Transverse colon (tissue), 4 donors: ENCODE results near the gene CFAP20DC. TPM values are rescaled to one million over a fixed set of nuclear protein-coding genes. Genes with fewer than 3 reads are reported as not detected.

Experiments
- DNase-seq: peaks from one replicate; pipeline ENCODE4 v3.0.0-alpha.2; 2019
- H3K27ac ChIP-seq, 4 donors: fragments of 200-600 bp; sonication (generic); 2 replicates each; pipeline ENCODE4 v1.5.1; 2016 to 2018; ENCODE audit warnings: inconsistent platforms in 4 of 4
- H3K27me3 ChIP-seq: fragments of 200-600 bp; sonication (generic); 2 replicates; pipeline ENCODE4 v1.5.1; 2017; ENCODE audit warnings: inconsistent platforms
- H3K36me3 ChIP-seq, 4 donors: fragments of 200-600 bp; sonication (generic); 2 replicates each; pipeline ENCODE4 v1.5.1; 2017 to 2019; ENCODE audit warnings: inconsistent platforms in 4 of 4
- H3K4me1 ChIP-seq, 4 donors: fragments of 200-600 bp; sonication (generic); 2 replicates each; pipeline ENCODE4 v1.5.1; 2017 to 2020; ENCODE audit warnings: inconsistent platforms in 4 of 4
- H3K4me3 ChIP-seq, 4 donors: fragments of 200-600 bp; sonication (generic); 1 replicate in 1 of 4; 2 replicates in 3 of 4; pipeline versions ENCODE4 v1.5.1 to v1.6.1; 2017 to 2019; ENCODE audit warnings: inconsistent platforms in 4 of 4
- H3K9me3 ChIP-seq, 2 donors: fragments of 200-600 bp; sonication (generic); 2 replicates each; pipeline ENCODE4 v1.5.1; 2017 to 2019; ENCODE audit warnings: inconsistent platforms in 2 of 2
- EP300 ChIP-seq: sonication (generic); formaldehyde crosslinking; IDR thresholded peaks from one replicate; pipeline ENCODE4 v1.6.1; 2017; ENCODE audit warnings: antibody characterized with exemption, low read depth
- POLR2A ChIP-seq: fragments of 450-650 bp; IDR thresholded peaks from one replicate; pipeline ENCODE4 v1.6.1; 2016; ENCODE audit warnings: antibody characterized with exemption, mild to moderate bottlenecking, moderate library complexity
- POLR2AphosphoS5 ChIP-seq, 3 donors: sonication (generic); formaldehyde crosslinking; IDR thresholded peaks; one replicate each; pipeline ENCODE4 v1.6.1; 2016; ENCODE audit warnings: antibody characterized with exemption in 3 of 3
- WGBS, 2 donors: methylation state at CpG; one replicate each; pipeline ENCODE4 v1.1.5; 2018; ENCODE audit warnings: low coverage in 1 of 2; 5-methylcytosine and 5-hydroxymethylcytosine counted together
- in situ Hi-C, 4 donors: fragments of 200-750 bp; cut with MboI; loops; one replicate each; pipeline versions ENCODE4 v1.15.0 to v1.15.1; 2017; ENCODE audit warnings: low sequenced_read_pairs in 3 of 4, low pct_ligation_motif_present in 1 of 4, low pct_unique_long_range_greater_than_20kb in 1 of 4
- intact Hi-C: fragments of 100-400 bp; cut with DNase I; formaldehyde crosslinking; loops from one replicate; pipeline ENCODE4 v1.15.1; 2023; ENCODE audit warnings: low total_unique reads
- total RNA-seq, 4 donors: library from RNA; depleted of rRNA; stranded (reverse); fragments of >200 nt; gene quantifications; one replicate each; pipeline ENCODE4 v1.1.0, GENCODE V29; 2016
- TF ChIP-seq, protein P1 (sequence below), 5 experiments: fragments of 200-600 bp in 3 of 5; fragments of 450-650 bp in 2 of 5; sonication (generic) in 3 of 5; IDR thresholded peaks; 1 replicate in 2 of 5; 2 replicates in 3 of 5; pipeline ENCODE4 v1.5.1; 2016 to 2017; ENCODE audit warnings: antibody characterized with exemption in 5 of 5, inconsistent platforms in 3 of 5, mild to moderate bottlenecking in 2 of 5, moderate library complexity in 1 of 5

CFAP20DC gene
- total RNA-seq, 4 donors from 2014 or later = 0.20 to 0.82 TPM; not detected in 2

DNA sequence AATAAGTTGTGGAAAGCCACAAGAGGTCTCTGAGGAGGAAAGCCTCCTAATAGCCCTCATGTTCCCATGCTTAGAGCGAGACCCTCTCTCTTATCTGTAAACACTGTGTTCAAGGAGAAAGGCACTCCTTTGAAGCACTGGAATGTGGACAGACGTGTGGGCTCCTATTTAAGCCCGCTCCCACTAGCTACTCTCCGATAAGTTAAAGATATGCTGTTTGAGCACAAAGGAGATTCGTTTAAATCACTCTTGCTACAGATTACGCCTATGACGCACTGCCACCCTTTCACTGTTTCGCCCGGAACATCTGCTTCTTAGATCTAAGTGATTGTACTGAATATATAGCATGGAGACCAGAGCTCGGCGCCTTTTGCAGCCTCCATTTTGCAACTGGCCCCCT is 325.5 kb downstream of the CFAP20DC start:
- intact Hi-C loops = no loop called here
- 91 to 96% methylated on average over 9 to 11 of the region's 11 CpGs for WGBS, 2 donors
- TF ChIP-seq, protein P1, sequence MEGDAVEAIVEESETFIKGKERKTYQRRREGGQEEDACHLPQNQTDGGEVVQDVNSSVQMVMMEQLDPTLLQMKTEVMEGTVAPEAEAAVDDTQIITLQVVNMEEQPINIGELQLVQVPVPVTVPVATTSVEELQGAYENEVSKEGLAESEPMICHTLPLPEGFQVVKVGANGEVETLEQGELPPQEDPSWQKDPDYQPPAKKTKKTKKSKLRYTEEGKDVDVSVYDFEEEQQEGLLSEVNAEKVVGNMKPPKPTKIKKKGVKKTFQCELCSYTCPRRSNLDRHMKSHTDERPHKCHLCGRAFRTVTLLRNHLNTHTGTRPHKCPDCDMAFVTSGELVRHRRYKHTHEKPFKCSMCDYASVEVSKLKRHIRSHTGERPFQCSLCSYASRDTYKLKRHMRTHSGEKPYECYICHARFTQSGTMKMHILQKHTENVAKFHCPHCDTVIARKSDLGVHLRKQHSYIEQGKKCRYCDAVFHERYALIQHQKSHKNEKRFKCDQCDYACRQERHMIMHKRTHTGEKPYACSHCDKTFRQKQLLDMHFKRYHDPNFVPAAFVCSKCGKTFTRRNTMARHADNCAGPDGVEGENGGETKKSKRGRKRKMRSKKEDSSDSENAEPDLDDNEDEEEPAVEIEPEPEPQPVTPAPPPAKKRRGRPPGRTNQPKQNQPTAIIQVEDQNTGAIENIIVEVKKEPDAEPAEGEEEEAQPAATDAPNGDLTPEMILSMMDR (IDR thresholded peaks at IDR 0.05) = no peak
- no peak for TF ChIP-seq POLR2AphosphoS5 (IDR thresholded peaks at IDR 0.05)
- no peak for TF ChIP-seq EP300
- no peak for TF ChIP-seq POLR2A

DNA sequence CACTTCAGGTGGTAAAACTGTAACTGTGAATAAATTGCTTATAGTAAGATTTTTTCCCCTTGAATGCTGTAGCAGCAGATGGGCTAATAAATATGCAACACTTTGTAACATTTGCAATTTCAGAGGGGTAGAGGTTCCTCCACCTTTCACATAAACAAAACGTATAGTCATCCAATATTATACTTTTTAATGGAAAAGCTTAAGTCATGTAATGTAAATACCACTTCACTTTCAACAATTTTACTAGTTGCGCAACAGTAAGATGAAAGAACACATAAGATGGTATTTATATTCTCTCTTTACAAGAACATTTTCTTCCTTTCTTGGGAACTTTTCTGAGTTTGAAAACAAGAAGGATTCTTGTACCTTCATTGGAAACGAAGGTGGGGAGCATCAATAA is 326.7 kb downstream of the CFAP20DC start:
- H3K4me3 ChIP-seq = no peak overlapping the region
- intact Hi-C loops (no loop called here), in situ Hi-C loops (no loop called here)
- no peak for TF ChIP-seq POLR2AphosphoS5 (IDR thresholded peaks at IDR 0.05)
- no peaks in the 10 kb centered on the region for H3K27me3 ChIP-seq
- peaks cover 6 to 25% (median 7%) of the 10 kb centered on the region in 4 donors for H3K4me1 ChIP-seq
- no peaks in the 10 kb centered on the region for H3K36me3 ChIP-seq
- H3K27ac ChIP-seq = no peak overlapping the region
- no peak for DNase-seq
- H3K9me3 ChIP-seq = no peaks in the 10 kb centered on the region
- 60 to 64% methylated on average over 3 of the region's 3 CpGs for WGBS, 2 donors

More for the DNA sequence above, 325.5 kb downstream of the CFAP20DC start:
- in situ Hi-C loops = no loop called here
- Histone ChIP-seq H3K4me1 (peaks cover 6 to 25% (median 7%) of the 10 kb centered on the region in 4 donors), H3K27ac (no peak overlapping the region), H3K4me3 (no peak overlapping the region), H3K36me3 (no peaks in the 10 kb centered on the region), H3K9me3 (no peaks in the 10 kb centered on the region), H3K27me3 (no peaks in the 10 kb centered on the region)
- no peak for DNase-seq

DNA sequence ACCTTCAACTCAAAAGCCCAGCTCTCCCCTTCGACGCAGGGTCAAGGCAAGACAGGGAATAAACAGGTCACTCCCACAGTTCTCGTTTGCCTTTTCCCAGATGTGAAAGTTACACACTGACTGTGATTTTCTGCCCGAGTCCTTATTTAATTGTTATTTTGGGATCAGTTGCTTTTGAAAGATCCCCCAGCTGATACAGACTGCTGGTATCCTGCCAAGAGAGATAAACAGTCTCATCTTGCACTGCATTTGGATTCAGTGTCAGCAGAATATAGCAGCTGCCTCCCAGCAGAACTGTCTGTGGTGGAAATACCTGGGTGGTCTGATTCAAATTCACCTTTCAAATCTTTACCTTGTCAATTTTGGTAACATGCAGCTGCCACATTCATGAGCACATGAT is 327.3 kb downstream of the CFAP20DC start:
- intact Hi-C loops (no loop called here), in situ Hi-C loops (no loop called here)
- H3K9me3 ChIP-seq = no peaks in the 10 kb centered on the region
- peaks cover 6 to 25% (median 7%) of the 10 kb centered on the region in 4 donors for H3K4me1 ChIP-seq
- TF ChIP-seq EP300 (no peak), POLR2AphosphoS5 (IDR thresholded peaks at IDR 0.05) (no peak), POLR2A (no peak)
- TF ChIP-seq, protein P1 (IDR thresholded peaks at IDR 0.05) = no peak
- no peaks in the 10 kb centered on the region for H3K36me3 ChIP-seq
- no peak for DNase-seq
- WGBS, 2 donors = 47 to 65% methylated on average over 2 to 4 of the region's 4 CpGs
- no peak overlapping the region for H3K27ac ChIP-seq
- no peaks in the 10 kb centered on the region for H3K27me3 ChIP-seq
- no peak overlapping the region for H3K4me3 ChIP-seq

DNA sequence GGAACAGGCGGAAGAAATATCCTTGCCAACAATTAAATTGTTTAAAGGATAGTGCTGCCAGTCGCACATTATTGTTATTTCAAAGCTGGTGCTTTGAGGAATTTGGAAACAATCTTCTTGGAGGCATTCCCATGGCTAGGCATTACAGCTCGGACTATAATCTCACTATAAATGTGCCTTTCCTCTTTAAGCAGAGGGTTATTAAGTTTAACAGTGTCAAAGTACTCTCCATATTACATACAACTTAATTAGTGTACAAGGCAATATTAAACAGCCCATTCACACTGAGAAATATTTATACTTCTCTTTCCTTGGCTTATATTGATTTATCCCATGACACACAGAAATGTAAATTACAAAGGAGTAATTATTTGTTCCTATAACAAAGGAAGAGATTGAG is 329.3 kb downstream of the CFAP20DC start:
- in situ Hi-C loops (no loop called here), intact Hi-C loops (no loop called here)
- H3K4me1 ChIP-seq = peaks cover 6 to 25% (median 7%) of the 10 kb centered on the region in 4 donors
- no peak for TF ChIP-seq EP300
- TF ChIP-seq POLR2A = no peak
- TF ChIP-seq, protein P1 (IDR thresholded peaks at IDR 0.05) = no peak
- TF ChIP-seq POLR2AphosphoS5 (IDR thresholded peaks at IDR 0.05) = no peak
- peak overlapping the region in 3 of 4 donors; percentile 1 to 9 (median 9) for H3K27ac ChIP-seq
- no peaks in the 10 kb centered on the region for H3K9me3 ChIP-seq
- H3K4me3 ChIP-seq = no peak overlapping the region
- 20 to 27% methylated on average over 2 to 3 of the region's 3 CpGs for WGBS, 2 donors
- no peak for DNase-seq
- H3K36me3 ChIP-seq = no peaks in the 10 kb centered on the region
- no peaks in the 10 kb centered on the region for H3K27me3 ChIP-seq

DNA sequence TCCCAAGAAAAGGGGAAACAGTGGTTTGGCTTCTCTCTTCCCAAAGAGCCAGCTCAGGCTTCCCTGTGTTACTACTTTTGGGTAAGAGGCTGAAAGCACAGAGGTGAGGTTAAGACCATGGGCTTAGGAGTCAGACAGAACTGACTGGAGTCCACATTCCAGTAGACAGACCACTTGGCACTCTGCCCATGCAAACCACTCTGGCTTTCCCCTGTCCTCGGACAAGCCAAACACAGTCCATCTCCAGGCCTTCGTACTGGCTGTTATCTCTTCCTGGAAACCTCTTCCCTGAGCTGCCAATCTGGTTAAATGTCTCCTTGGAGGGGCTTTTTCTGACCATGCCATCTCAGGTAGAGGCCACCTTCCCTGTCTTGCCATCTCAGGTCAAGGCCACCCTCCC is 330.1 kb downstream of the CFAP20DC start:
- intact Hi-C loops = no loop called here
- no peak for TF ChIP-seq POLR2AphosphoS5 (IDR thresholded peaks at IDR 0.05)
- no peak for TF ChIP-seq EP300
- TF ChIP-seq, protein P1 (IDR thresholded peaks at IDR 0.05) = no peak
- TF ChIP-seq POLR2A = no peak

More for the DNA sequence above, 330.1 kb downstream of the CFAP20DC start:
- Histone ChIP-seq H3K4me3 (no peak overlapping the region), H3K27me3 (no peaks in the 10 kb centered on the region), H3K4me1 (peaks cover 6 to 25% (median 7%) of the 10 kb centered on the region in 4 donors), H3K36me3 (no peaks in the 10 kb centered on the region), H3K27ac (no peak overlapping the region), H3K9me3 (no peaks in the 10 kb centered on the region)
- no peak for DNase-seq
- in situ Hi-C loops = no loop called here
- 50 to 74% methylated on average over 2 of the region's 2 CpGs for WGBS, 2 donors
